ENCODE measurements around the gene PDE4B.
"Not testable (repeated sequence)": the region's sequence is repeated elsewhere in the genome, so short reads cannot be mapped to it uniquely, and the experiment has no call there.

PDE4B gene

DNA sequence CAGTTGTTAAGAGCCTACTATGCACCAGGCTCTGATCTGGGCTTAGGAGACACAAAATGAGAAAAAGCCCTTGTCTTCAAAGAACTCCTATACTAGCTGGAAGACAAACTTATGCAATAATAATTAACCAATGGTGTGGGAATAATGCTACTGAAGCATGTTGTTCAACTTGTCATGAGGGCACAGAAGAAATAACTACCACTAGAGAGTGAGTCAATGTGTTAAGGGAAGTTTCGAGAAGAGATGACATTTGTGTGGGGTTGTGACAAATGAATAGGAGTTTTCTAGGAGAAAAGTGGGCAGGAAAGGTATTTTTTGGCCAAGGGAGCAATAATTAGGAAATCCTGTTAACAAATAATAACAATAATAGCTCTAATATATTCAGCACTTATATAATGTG, 205.0 kb downstream of the PDE4B start:
- Histone ChIP-seq H4K20me1 (ENCODE audit: insufficient read depth, low read length) (no peaks in the 10 kb centered on the region), H2AFZ (ENCODE audit: low read depth, low read length) (no peak overlapping the region), H3K4me3 (ENCODE audit: low read length) (no peak overlapping the region), H3K4me1 (ENCODE audit: low read length) (no peaks in the 10 kb centered on the region), H3K4me2 (ENCODE audit: low read length) (no peak overlapping the region), H3K27me3 (ENCODE audit: low read depth, low read length) (no peaks in the 10 kb centered on the region), H3K27ac (ENCODE audit: low read length) (no peak overlapping the region), H3K9ac (ENCODE audit: low read length) (no peak overlapping the region), H3K79me2 (ENCODE audit: low read length) (no peaks in the 10 kb centered on the region), H3K36me3 (replicated peaks; ENCODE audit: low read depth, low read length) (no peaks in the 10 kb centered on the region), H3K9me3 (ENCODE audit: insufficient read depth, low read length) (no peaks in the 10 kb centered on the region)
- TF ChIP-seq EZH2phosphoT487 (IDR thresholded peaks at IDR 0.05; ENCODE audit: low read depth), result no peak
- TF ChIP-seq, protein P1, sequence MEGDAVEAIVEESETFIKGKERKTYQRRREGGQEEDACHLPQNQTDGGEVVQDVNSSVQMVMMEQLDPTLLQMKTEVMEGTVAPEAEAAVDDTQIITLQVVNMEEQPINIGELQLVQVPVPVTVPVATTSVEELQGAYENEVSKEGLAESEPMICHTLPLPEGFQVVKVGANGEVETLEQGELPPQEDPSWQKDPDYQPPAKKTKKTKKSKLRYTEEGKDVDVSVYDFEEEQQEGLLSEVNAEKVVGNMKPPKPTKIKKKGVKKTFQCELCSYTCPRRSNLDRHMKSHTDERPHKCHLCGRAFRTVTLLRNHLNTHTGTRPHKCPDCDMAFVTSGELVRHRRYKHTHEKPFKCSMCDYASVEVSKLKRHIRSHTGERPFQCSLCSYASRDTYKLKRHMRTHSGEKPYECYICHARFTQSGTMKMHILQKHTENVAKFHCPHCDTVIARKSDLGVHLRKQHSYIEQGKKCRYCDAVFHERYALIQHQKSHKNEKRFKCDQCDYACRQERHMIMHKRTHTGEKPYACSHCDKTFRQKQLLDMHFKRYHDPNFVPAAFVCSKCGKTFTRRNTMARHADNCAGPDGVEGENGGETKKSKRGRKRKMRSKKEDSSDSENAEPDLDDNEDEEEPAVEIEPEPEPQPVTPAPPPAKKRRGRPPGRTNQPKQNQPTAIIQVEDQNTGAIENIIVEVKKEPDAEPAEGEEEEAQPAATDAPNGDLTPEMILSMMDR (IDR thresholded peaks at IDR 0.05; ENCODE audit: low read depth, low read length), result no peak

- Histone ChIP-seq H3K36me3 (replicated peaks; ENCODE audit: low read depth, low read length) (no peaks in the 10 kb centered on the region), H3K27me3 (ENCODE audit: low read depth, low read length) (no peaks in the 10 kb centered on the region), H3K9ac (ENCODE audit: low read length) (no peak overlapping the region), H3K9me3 (ENCODE audit: insufficient read depth, low read length) (no peaks in the 10 kb centered on the region), H3K4me3 (ENCODE audit: low read length) (no peak overlapping the region), H3K27ac (ENCODE audit: low read length) (no peak overlapping the region), H3K79me2 (ENCODE audit: low read length) (no peaks in the 10 kb centered on the region), H3K4me1 (ENCODE audit: low read length) (peaks cover 3% of the 10 kb centered on the region; the same call in 1 of the 2 replicates), H4K20me1 (ENCODE audit: insufficient read depth, low read length) (no peaks in the 10 kb centered on the region), H2AFZ (ENCODE audit: low read depth, low read length) (no peak overlapping the region), H3K4me2 (ENCODE audit: low read length) (no peak overlapping the region)
- TF ChIP-seq, protein P1 (IDR thresholded peaks at IDR 0.05; ENCODE audit: low read depth, low read length), result no peak
- TF ChIP-seq EZH2phosphoT487 (IDR thresholded peaks at IDR 0.05; ENCODE audit: low read depth), result no peak
Observed at GRCh38 chr1:65998763-65999583, 206.3 kb downstream of the PDE4B start.

DNA sequence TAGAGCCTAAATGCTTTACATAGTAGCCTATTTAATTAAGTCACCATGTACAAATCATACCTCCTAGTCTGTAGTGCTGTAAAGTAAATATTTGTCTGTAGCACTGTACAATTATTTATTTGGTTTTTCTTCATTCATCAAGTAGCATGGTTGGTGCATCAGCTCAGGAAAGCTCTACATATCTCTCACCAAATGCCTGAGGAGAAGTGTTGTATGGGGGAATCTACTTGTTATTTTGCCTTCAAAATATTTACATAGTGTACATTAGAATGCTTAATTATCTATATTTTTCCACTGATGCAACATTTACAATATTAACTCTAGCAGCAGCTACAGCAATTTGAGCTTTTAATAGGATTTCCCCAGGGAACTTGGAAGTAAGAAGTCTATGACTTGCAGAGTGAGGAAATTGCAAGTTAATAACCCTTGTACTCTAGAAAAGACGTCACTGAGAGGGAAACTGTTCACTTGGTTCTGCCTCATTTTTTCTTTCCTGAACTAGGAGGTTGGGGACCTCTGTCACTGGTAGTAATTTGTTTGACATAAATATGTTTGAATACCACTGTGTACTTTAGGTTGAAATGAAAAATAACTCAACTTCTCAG, 207.4 kb downstream of the PDE4B start:
- Histone ChIP-seq H2AFZ (ENCODE audit: low read depth, low read length) (no peak overlapping the region), H3K27ac (ENCODE audit: low read length) (no peak overlapping the region), H4K20me1 (ENCODE audit: insufficient read depth, low read length) (no peaks in the 10 kb centered on the region), H3K4me1 (ENCODE audit: low read length) (peaks cover 3% of the 10 kb centered on the region; the same call in 1 of the 2 replicates), H3K9ac (ENCODE audit: low read length) (no peak overlapping the region), H3K79me2 (ENCODE audit: low read length) (no peaks in the 10 kb centered on the region), H3K36me3 (replicated peaks; ENCODE audit: low read depth, low read length) (no peaks in the 10 kb centered on the region), H3K4me3 (ENCODE audit: low read length) (no peak overlapping the region), H3K4me2 (ENCODE audit: low read length) (no peak overlapping the region), H3K27me3 (ENCODE audit: low read depth, low read length) (no peaks in the 10 kb centered on the region), H3K9me3 (ENCODE audit: insufficient read depth, low read length) (no peaks in the 10 kb centered on the region)
- TF ChIP-seq, protein P1 (IDR thresholded peaks at IDR 0.05; ENCODE audit: low read depth, low read length), result no peak
- no peak for TF ChIP-seq EZH2phosphoT487 (IDR thresholded peaks at IDR 0.05; ENCODE audit: low read depth)

DNA sequence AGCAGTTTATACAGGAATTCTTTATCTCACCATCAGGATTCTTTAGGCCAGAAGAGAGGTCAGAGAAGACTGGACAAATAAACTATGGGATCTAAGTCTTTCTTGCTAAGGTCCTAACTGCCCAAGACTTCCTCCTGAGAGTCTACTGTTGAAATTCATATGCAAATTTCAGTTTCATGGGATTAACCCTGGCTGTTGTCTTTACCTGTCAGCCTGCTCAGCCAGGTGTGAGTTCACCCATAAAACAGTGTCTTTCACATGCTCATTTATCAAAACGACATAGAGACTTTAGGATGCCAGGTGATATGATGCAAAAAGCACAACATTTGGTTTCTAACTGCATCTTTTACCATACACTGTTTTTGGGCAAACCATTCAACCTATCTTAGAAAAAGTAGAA, 211.0 kb downstream of the PDE4B start:
- H3K4me2 ChIP-seq (ENCODE audit: low read length), result no peak overlapping the region
- H3K27ac ChIP-seq (ENCODE audit: low read length), result no peak overlapping the region

GRCh38 chr1:66006534-66006933, 213.8 kb downstream of the PDE4B start:
- not testable (repeated sequence) for H3K9ac ChIP-seq (ENCODE audit: low read length); H3K36me3 ChIP-seq (replicated peaks; ENCODE audit: low read depth, low read length); H3K79me2 ChIP-seq (ENCODE audit: low read length); H3K4me2 ChIP-seq (ENCODE audit: low read length); H3K27ac ChIP-seq (ENCODE audit: low read length); H3K9me3 ChIP-seq (ENCODE audit: insufficient read depth, low read length); H2AFZ ChIP-seq (ENCODE audit: low read depth, low read length); H4K20me1 ChIP-seq (ENCODE audit: insufficient read depth, low read length); H3K4me1 ChIP-seq (ENCODE audit: low read length); H3K27me3 ChIP-seq (ENCODE audit: low read depth, low read length); H3K4me3 ChIP-seq (ENCODE audit: low read length)

More for the DNA sequence above, 211.0 kb downstream of the PDE4B start:
- Histone ChIP-seq H3K36me3 (replicated peaks; ENCODE audit: low read depth, low read length) (no peaks in the 10 kb centered on the region), H3K9me3 (ENCODE audit: insufficient read depth, low read length) (no peaks in the 10 kb centered on the region), H2AFZ (ENCODE audit: low read depth, low read length) (no peak overlapping the region), H3K27me3 (ENCODE audit: low read depth, low read length) (no peaks in the 10 kb centered on the region), H3K9ac (ENCODE audit: low read length) (no peak overlapping the region), H3K79me2 (ENCODE audit: low read length) (no peaks in the 10 kb centered on the region), H3K4me1 (ENCODE audit: low read length) (peaks cover 7% of the 10 kb centered on the region; the same call in 1 of the 2 replicates), H4K20me1 (ENCODE audit: insufficient read depth, low read length) (no peaks in the 10 kb centered on the region), H3K4me3 (ENCODE audit: low read length) (no peak overlapping the region)
- TF ChIP-seq, protein P1 (IDR thresholded peaks at IDR 0.05; ENCODE audit: low read depth, low read length), result no peak
